WTC11 (cell line): ENCODE measurements around the gene DDR2. TPM values are rescaled to one million over a fixed set of nuclear protein-coding genes. Genes with fewer than 3 reads are reported as not detected.

ENCODE experiments used
- ATAC-seq: fragments of 200-7000 bp; cut with Tn5 transposase; 2 replicates; pipeline ENCODE4 v1.10.0; 2021; ENCODE audit warnings: mild to moderate bottlenecking, moderate library complexity
- CTCF ChIA-PET: fragments of 300-600 bp; sonication (Branson Sonifier 250); formaldehyde crosslinking; loops from one replicate; lab custom pipeline; 2021; ENCODE audit warnings: antibody characterized with exemption; lab: Charles Lee
- POLR2A ChIA-PET: fragments of 350-600 bp; sonication (Branson Sonifier 250); formaldehyde crosslinking; loops from one replicate; lab custom pipeline; 2021; ENCODE audit warnings: antibody characterized with exemption; lab: Charles Lee
- DNase-seq: peaks from one replicate; pipeline ENCODE4 v3.0.0; 2021; ENCODE audit warnings: low spot score
- H3K27ac Mint-ChIP-seq: 2 replicates; pipeline ENCODE4 v1.8.0; 2021; ENCODE audit warnings: mixed read lengths
- H3K27me3 Mint-ChIP-seq: 2 replicates; pipeline ENCODE4 v1.8.0; 2021; ENCODE audit warnings: low read depth, mild to moderate bottlenecking, moderate library complexity, mixed read lengths
- H3K36me3 Mint-ChIP-seq: 2 replicates; pipeline ENCODE4 v1.8.0; 2021; ENCODE audit warnings: mixed read lengths
- H3K4me1 Mint-ChIP-seq: 2 replicates; pipeline ENCODE4 v1.8.0; 2022; ENCODE audit warnings: mixed read lengths
- H3K4me3 Mint-ChIP-seq: 2 replicates; pipeline ENCODE4 v1.8.0; 2021; ENCODE audit warnings: mild to moderate bottlenecking, moderate library complexity, mixed read lengths
- H3K9me3 Mint-ChIP-seq: 2 replicates; pipeline ENCODE4 v1.8.0; 2021; ENCODE audit warnings: mixed read lengths
- ATF1 ChIP-seq: sonication (generic); formaldehyde crosslinking; IDR thresholded peaks from 2 replicates; pipeline ENCODE4 v1.8.1; 2023; ENCODE audit warnings: mild to moderate bottlenecking, moderate library complexity, missing genetic modification reagents
- CBFB ChIP-seq: sonication (generic); formaldehyde crosslinking; IDR thresholded peaks from 2 replicates; pipeline ENCODE4 v1.8.1; 2022; ENCODE audit warnings: mild to moderate bottlenecking, low read depth, missing genetic modification reagents
- CREB1 ChIP-seq: sonication (generic); formaldehyde crosslinking; IDR thresholded peaks from 2 replicates; pipeline ENCODE4 v1.8.0; 2023; ENCODE audit warnings: mild to moderate bottlenecking, missing genetic modification reagents
- CREM ChIP-seq: sonication (generic); formaldehyde crosslinking; IDR thresholded peaks from 2 replicates; pipeline ENCODE4 v1.8.1; 2022; ENCODE audit warnings: mild to moderate bottlenecking, missing genetic modification reagents, moderate library complexity
- EMX1 ChIP-seq: fragments of 250-450 bp; sonication (Bioruptor Pico); IDR thresholded peaks from 2 replicates; pipeline ENCODE4 v1.8.0; 2021; ENCODE audit warnings: mild to moderate bottlenecking
- ERG ChIP-seq: fragments of 250-450 bp; sonication (Bioruptor Pico); IDR thresholded peaks from 2 replicates; pipeline ENCODE4 v1.8.0; 2021; ENCODE audit warnings: mild to moderate bottlenecking
- ETV6 ChIP-seq: sonication (generic); formaldehyde crosslinking; IDR thresholded peaks from 2 replicates; pipeline ENCODE4 v1.8.1; 2022; ENCODE audit warnings: mild to moderate bottlenecking, missing genetic modification reagents
- FOXJ3 ChIP-seq: sonication (generic); formaldehyde crosslinking; IDR thresholded peaks from 2 replicates; pipeline ENCODE4 v1.9.0; 2021; ENCODE audit warnings: missing genetic modification reagents, mild to moderate bottlenecking, borderline replicate concordance
- IRF2 ChIP-seq: sonication (generic); formaldehyde crosslinking; IDR thresholded peaks from 2 replicates; pipeline ENCODE4 v1.8.0; 2022; ENCODE audit warnings: low read depth, missing genetic modification reagents, borderline replicate concordance
- JAZF1 ChIP-seq: fragments of 250-450 bp; sonication (Bioruptor Pico); IDR thresholded peaks from 2 replicates; pipeline ENCODE4 v1.9.0; 2021; ENCODE audit warnings: moderate library complexity, mild to moderate bottlenecking, inconsistent platforms
- MLX ChIP-seq: sonication (generic); formaldehyde crosslinking; IDR thresholded peaks from 2 replicates; pipeline ENCODE4 v1.8.1; 2023; ENCODE audit warnings: mild to moderate bottlenecking, missing genetic modification reagents, moderate library complexity
- NFE2L1 ChIP-seq: sonication (generic); formaldehyde crosslinking; IDR thresholded peaks from 2 replicates; pipeline ENCODE4 v1.8.1; 2023; ENCODE audit warnings: missing genetic modification reagents
- NFYB ChIP-seq: sonication (generic); formaldehyde crosslinking; conservative IDR thresholded peaks from 2 replicates; pipeline ENCODE4 v1.8.0; 2022; ENCODE audit warnings: low read depth, missing genetic modification reagents
- RORB ChIP-seq: fragments of 250-450 bp; sonication (Bioruptor Pico); IDR thresholded peaks from 2 replicates; pipeline ENCODE4 v1.9.0; 2021; ENCODE audit warnings: mild to moderate bottlenecking
- SMAD4 ChIP-seq: sonication (generic); formaldehyde crosslinking; IDR thresholded peaks from 2 replicates; pipeline ENCODE4 v1.8.0; 2022; ENCODE audit warnings: mild to moderate bottlenecking, missing genetic modification reagents
- SOX15 ChIP-seq: fragments of 250-450 bp; sonication (Bioruptor Pico); IDR thresholded peaks from 2 replicates; pipeline ENCODE4 v1.9.0; 2021; ENCODE audit warnings: mild to moderate bottlenecking
- TEAD1 ChIP-seq: sonication (generic); formaldehyde crosslinking; IDR thresholded peaks from 2 replicates; pipeline ENCODE4 v1.8.0; 2022; ENCODE audit warnings: mild to moderate bottlenecking, missing genetic modification reagents
- ZNF121 ChIP-seq: sonication (generic); formaldehyde crosslinking; IDR thresholded peaks from 2 replicates; pipeline ENCODE4 v1.8.0; 2023; ENCODE audit warnings: missing genetic modification reagents
- ZNF138 ChIP-seq: sonication (generic); formaldehyde crosslinking; conservative IDR thresholded peaks from 2 replicates; pipeline ENCODE4 v1.8.1; 2022; ENCODE audit warnings: mild to moderate bottlenecking, moderate library complexity, missing genetic modification reagents
- ZNF232 ChIP-seq: sonication (generic); formaldehyde crosslinking; IDR thresholded peaks from 2 replicates; pipeline ENCODE4 v1.8.0; 2022; ENCODE audit warnings: mild to moderate bottlenecking, missing genetic modification reagents
- ZNF281 ChIP-seq: sonication (generic); formaldehyde crosslinking; IDR thresholded peaks from 2 replicates; pipeline ENCODE4 v1.8.0; 2023; ENCODE audit warnings: mild to moderate bottlenecking, missing genetic modification reagents
- ZNF396 ChIP-seq: fragments of 250-450 bp; sonication (Bioruptor Pico); IDR thresholded peaks from 2 replicates; pipeline ENCODE4 v1.8.0; 2021; ENCODE audit warnings: mild to moderate bottlenecking, moderate library complexity, borderline replicate concordance
- ZNF671 ChIP-seq: fragments of 250-450 bp; sonication (Bioruptor Pico); IDR thresholded peaks from 2 replicates; pipeline ENCODE4 v1.8.0; 2021; ENCODE audit warnings: mild to moderate bottlenecking
- total RNA-seq: library from RNA; stranded (reverse); gene quantifications from 3 replicates; pipeline ENCODE4 v1.2.3, GENCODE V29; 2021
- TF ChIP-seq, protein P1 (sequence below): sonication (generic); formaldehyde crosslinking; IDR thresholded peaks from 2 replicates; pipeline ENCODE4 v1.8.0; 2023; ENCODE audit warnings: missing genetic modification reagents
- TF ChIP-seq, protein P2 (sequence below): sonication (generic); formaldehyde crosslinking; IDR thresholded peaks from 2 replicates; pipeline ENCODE4 v1.8.0; 2023; ENCODE audit warnings: missing genetic modification reagents, mild to moderate bottlenecking, borderline replicate concordance

The DDR2 gene
- total RNA-seq, 1 experiment from 2014 or later, result 0.85 TPM

GRCh38 chr1:162612606-162613400 is 19.5 kb upstream of the DDR2 start:
- CTCF ChIA-PET, result interaction anchor here (0.6 to 2.5 kb wide), 11 partner anchors 10 to 241 kb away, joined by 3 to 29 read pairs (median 4); no protein-coding TSS in a partner anchor
- Mint-ChIP-seq H3K27ac (0 out of 2 replicates have a peak overlapping the region, but pooled peaks have one; percentile 37), H3K27me3 (no peaks in the 10 kb centered on the region; the same call in 1 of the 2 replicates), H3K9me3 (peaks cover 25% of the 10 kb centered on the region), H3K4me1 (no peaks in the 10 kb centered on the region; the same call in 1 of the 2 replicates), H3K36me3 (peaks cover 11% of the 10 kb centered on the region), H3K4me3 (no peak overlapping the region)
- ATAC-seq, result no peak
- POLR2A ChIA-PET, result no interaction called here
- TF ChIP-seq CBFB (no peak), ZNF232 (CRISPR knock-in tag) (no peak), ZNF281 (CRISPR knock-in tag) (no peak), ATF1 (CRISPR knock-in tag) (no peak), SMAD4 (CRISPR knock-in tag) (no peak), ZNF396 (CRISPR knock-in tag) (no peak), NFYB (CRISPR knock-in tag) (no peak), ZNF138 (CRISPR knock-in tag) (no peak), JAZF1 (no peak), CREM (CRISPR knock-in tag) (no peak), ZNF671 (CRISPR knock-in tag) (no peak), IRF2 (CRISPR knock-in tag) (no peak), TEAD1 (CRISPR knock-in tag) (no peak), RORB (CRISPR knock-in tag) (no peak), SOX15 (no peak)
- TF ChIP-seq, protein P1, sequence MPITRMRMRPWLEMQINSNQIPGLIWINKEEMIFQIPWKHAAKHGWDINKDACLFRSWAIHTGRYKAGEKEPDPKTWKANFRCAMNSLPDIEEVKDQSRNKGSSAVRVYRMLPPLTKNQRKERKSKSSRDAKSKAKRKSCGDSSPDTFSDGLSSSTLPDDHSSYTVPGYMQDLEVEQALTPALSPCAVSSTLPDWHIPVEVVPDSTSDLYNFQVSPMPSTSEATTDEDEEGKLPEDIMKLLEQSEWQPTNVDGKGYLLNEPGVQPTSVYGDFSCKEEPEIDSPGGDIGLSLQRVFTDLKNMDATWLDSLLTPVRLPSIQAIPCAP (CRISPR knock-in tag), result no peak
- no peak for DNase-seq

- POLR2A ChIA-PET, result interaction anchor here (0.7 kb wide), 2 partner anchors 113 to 257 kb away, joined by 4 to 5 read pairs; no protein-coding TSS in a partner anchor
- H3K27me3 Mint-ChIP-seq, result no peaks in the 10 kb centered on the region; the same call in 1 of the 2 replicates
- H3K27ac Mint-ChIP-seq, result no peak overlapping the region
- CTCF ChIA-PET, result interaction anchor here (1.4 kb wide), 1 partner anchor 183 kb away, joined by 5 read pairs; no protein-coding TSS in a partner anchor
- no peak overlapping the region for H3K4me3 Mint-ChIP-seq
- ATAC-seq (no peak), DNase-seq (no peak)
- peaks cover 14% of the 10 kb centered on the region for H3K36me3 Mint-ChIP-seq
- peaks cover 38% of the 10 kb centered on the region for H3K9me3 Mint-ChIP-seq
- H3K4me1 Mint-ChIP-seq, result no peaks in the 10 kb centered on the region; the same call in 1 of the 2 replicates
- TF ChIP-seq ETV6 (CRISPR knock-in tag), result no peak
- TF ChIP-seq EMX1, result no peak
- TF ChIP-seq NFE2L1 (CRISPR knock-in tag), result no peak
- TF ChIP-seq SMAD4 (CRISPR knock-in tag), result no peak
- TF ChIP-seq ERG (CRISPR knock-in tag), result no peak
- no peak for TF ChIP-seq FOXJ3
- no peak for TF ChIP-seq CREM (CRISPR knock-in tag)
- TF ChIP-seq, protein P2, sequence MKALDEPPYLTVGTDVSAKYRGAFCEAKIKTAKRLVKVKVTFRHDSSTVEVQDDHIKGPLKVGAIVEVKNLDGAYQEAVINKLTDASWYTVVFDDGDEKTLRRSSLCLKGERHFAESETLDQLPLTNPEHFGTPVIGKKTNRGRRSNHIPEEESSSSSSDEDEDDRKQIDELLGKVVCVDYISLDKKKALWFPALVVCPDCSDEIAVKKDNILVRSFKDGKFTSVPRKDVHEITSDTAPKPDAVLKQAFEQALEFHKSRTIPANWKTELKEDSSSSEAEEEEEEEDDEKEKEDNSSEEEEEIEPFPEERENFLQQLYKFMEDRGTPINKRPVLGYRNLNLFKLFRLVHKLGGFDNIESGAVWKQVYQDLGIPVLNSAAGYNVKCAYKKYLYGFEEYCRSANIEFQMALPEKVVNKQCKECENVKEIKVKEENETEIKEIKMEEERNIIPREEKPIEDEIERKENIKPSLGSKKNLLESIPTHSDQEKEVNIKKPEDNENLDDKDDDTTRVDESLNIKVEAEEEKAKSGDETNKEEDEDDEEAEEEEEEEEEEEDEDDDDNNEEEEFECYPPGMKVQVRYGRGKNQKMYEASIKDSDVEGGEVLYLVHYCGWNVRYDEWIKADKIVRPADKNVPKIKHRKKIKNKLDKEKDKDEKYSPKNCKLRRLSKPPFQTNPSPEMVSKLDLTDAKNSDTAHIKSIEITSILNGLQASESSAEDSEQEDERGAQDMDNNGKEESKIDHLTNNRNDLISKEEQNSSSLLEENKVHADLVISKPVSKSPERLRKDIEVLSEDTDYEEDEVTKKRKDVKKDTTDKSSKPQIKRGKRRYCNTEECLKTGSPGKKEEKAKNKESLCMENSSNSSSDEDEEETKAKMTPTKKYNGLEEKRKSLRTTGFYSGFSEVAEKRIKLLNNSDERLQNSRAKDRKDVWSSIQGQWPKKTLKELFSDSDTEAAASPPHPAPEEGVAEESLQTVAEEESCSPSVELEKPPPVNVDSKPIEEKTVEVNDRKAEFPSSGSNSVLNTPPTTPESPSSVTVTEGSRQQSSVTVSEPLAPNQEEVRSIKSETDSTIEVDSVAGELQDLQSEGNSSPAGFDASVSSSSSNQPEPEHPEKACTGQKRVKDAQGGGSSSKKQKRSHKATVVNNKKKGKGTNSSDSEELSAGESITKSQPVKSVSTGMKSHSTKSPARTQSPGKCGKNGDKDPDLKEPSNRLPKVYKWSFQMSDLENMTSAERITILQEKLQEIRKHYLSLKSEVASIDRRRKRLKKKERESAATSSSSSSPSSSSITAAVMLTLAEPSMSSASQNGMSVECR (CRISPR knock-in tag), result no peak
- TF ChIP-seq CBFB, result no peak
- no peak for TF ChIP-seq ZNF121 (CRISPR knock-in tag)
- no peak for TF ChIP-seq MLX (CRISPR knock-in tag)
- no peak for TF ChIP-seq CREB1 (CRISPR knock-in tag)
Measured at GRCh38 chr1:162616848-162617247, 15.4 kb upstream of the DDR2 start.
